Left colon (tissue), 2 donors: ENCODE results near the gene NR1I2. TPM values are rescaled to one million over a fixed set of nuclear protein-coding genes. Genes with fewer than 3 reads are reported as not detected.

Source experiments
- ATAC-seq: fragments of 200-7000 bp; cut with Tn5 transposase; one replicate; pipeline ENCODE4 v1.9.1; 2020; ENCODE audit warnings: mild to moderate bottlenecking, moderate library complexity
- DNase-seq, 2 donors: peaks; one replicate each; pipeline ENCODE4 v3.0.0-alpha.2; 2020
- intact Hi-C, 2 donors: fragments of 100-400 bp; cut with DNase I in 1 of 2; cut with micrococcal nuclease in 1 of 2; formaldehyde crosslinking; loops; one replicate each; pipeline versions ENCODE4 v1.11.2 to v1.14.0; 2022; cut with DNase I, micrococcal nuclease
- total RNA-seq, 2 donors: library from RNA; stranded (reverse); fragmentation: NEBNext Ultra II Directional; extraction: Animal tissue kit (Norgen Biotek cat#: 25700); gene quantifications; one replicate each; pipeline ENCODE4 v1.2.1, GENCODE V29; 2021
- donor health status: DM: no; HTN: no; CAD: no.
- donor health status: DM: yes; HTN: yes; CAD: no.

Gene NR1I2
- total RNA-seq, 2 donors from 2014 or later: 71.2 to 90.8 TPM

- ATAC-seq: no peak
- intact Hi-C loops: no loop called here
- no peak for DNase-seq
Observed at GRCh38 chr3:119776304-119776703, 5.6 kb upstream of the NR1I2 start.

- ATAC-seq (no peak), DNase-seq (no peak)
- intact Hi-C loops: no loop called here
Observed at GRCh38 chr3:119778176-119778575, 3.7 kb upstream of the NR1I2 start.

GRCh38 chr3:119778811-119779210 lies 3.1 kb upstream of the NR1I2 start:
- ATAC-seq (no peak), DNase-seq (no peak)
- intact Hi-C loops: no loop called here

GRCh38 chr3:119779731-119780383 lies 2.0 kb upstream of the NR1I2 start:
- intact Hi-C loops: no loop called here
- ATAC-seq (no peak), DNase-seq (no peak)

- intact Hi-C loops: no loop called here
- DNase-seq (no peak), ATAC-seq (peak; percentile 44)
Observed at GRCh38 chr3:119782460-119782859, 559 bp downstream of the NR1I2 start.

GRCh38 chr3:119783255-119783654 lies 1.4 kb downstream of the NR1I2 start:
- ATAC-seq (no peak), DNase-seq (no peak)
- intact Hi-C loops: no loop called here

- DNase-seq (no peak), ATAC-seq (no peak)
- intact Hi-C loops: no loop called here
Observed at GRCh38 chr3:119783883-119784282, 2.0 kb downstream of the NR1I2 start.

- intact Hi-C loops: no loop called here
- no peak for DNase-seq
- peak; percentile 7 for ATAC-seq
Observed at GRCh38 chr3:119786409-119786808, 4.5 kb downstream of the NR1I2 start.

- DNase-seq: no peak
- intact Hi-C loops: no loop called here
- no peak for ATAC-seq
Observed at GRCh38 chr3:119790369-119790768, 8.5 kb downstream of the NR1I2 start.

GRCh38 chr3:119792270-119792669 lies 10.4 kb downstream of the NR1I2 start:
- ATAC-seq: no peak
- intact Hi-C loops: no loop called here
- DNase-seq: no peak

- intact Hi-C loops: no loop called here
- ATAC-seq (no peak), DNase-seq (no peak)
Observed at GRCh38 chr3:119794401-119794800, 12.5 kb downstream of the NR1I2 start.

GRCh38 chr3:119794971-119795612 lies 13.2 kb downstream of the NR1I2 start:
- DNase-seq (peak; percentile 75 to 90), ATAC-seq (peak; percentile 98)
- intact Hi-C loops: no loop called here

GRCh38 chr3:119795849-119796248 lies 13.9 kb downstream of the NR1I2 start:
- no peak for DNase-seq

GRCh38 chr3:119796368-119796767 lies 14.5 kb downstream of the NR1I2 start:
- ATAC-seq (no peak), DNase-seq (no peak)
- intact Hi-C loops: no loop called here

More at GRCh38 chr3:119795849-119796248, 13.9 kb downstream of the NR1I2 start:
- ATAC-seq: peak; percentile 44
- intact Hi-C loops: no loop called here

- intact Hi-C loops: no loop called here
- no peak for DNase-seq
- no peak for ATAC-seq
Observed at GRCh38 chr3:119796785-119797184, 14.9 kb downstream of the NR1I2 start.

GRCh38 chr3:119800844-119801243 lies 18.9 kb downstream of the NR1I2 start:
- ATAC-seq: no peak
- DNase-seq: no peak
- intact Hi-C loops: no loop called here

- ATAC-seq (no peak), DNase-seq (no peak)
- intact Hi-C loops: no loop called here
Observed at GRCh38 chr3:119808244-119808643, 26.3 kb downstream of the NR1I2 start.

- intact Hi-C loops: no loop called here
Observed at GRCh38 chr3:119808843-119809242, 26.9 kb downstream of the NR1I2 start.

GRCh38 chr3:119809249-119810017 lies 27.5 kb downstream of the NR1I2 start:
- DNase-seq: no peak
- ATAC-seq: no peak
- intact Hi-C loops: no loop called here

More at GRCh38 chr3:119808843-119809242, 26.9 kb downstream of the NR1I2 start:
- no peak for ATAC-seq
- DNase-seq: no peak

GRCh38 chr3:119810018-119810435 lies 28.1 kb downstream of the NR1I2 start:
- intact Hi-C loops: no loop called here
- ATAC-seq: peak; percentile 52
- peak in 1 of 2 donors; percentile 41 for DNase-seq
